ENCODE data around the gene TMEM164. TPM values are rescaled to one million over a fixed set of nuclear protein-coding genes. Genes with fewer than 3 reads are reported as not detected.

Gene TMEM164
- polyA plus RNA-seq, 1 donor (not counting 4 experiments of a cell fraction or from before 2014, with no cell fraction given), result 15.3 TPM

DNA sequence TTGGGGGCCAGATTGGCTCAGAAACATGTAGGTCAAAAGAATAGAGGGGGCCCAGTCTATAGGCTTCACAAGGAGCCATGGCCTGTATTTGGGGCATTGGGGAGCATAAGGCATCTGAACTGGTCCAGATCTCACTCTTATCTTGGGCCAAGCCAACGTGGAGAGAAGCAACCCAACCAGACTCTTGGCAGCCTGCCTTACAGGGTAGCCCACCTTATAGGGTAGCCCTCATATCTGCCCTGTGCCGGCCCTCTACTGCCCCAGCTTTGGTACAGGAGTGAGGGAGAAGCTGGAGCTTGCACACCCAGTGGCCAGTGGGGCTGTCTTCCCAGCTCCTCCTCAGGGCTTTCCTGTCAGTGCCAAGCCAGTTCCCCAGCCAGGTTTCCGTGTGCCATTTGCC is 172.8 kb downstream of the TMEM164 start:
- no peak for TF ChIP-seq EZH2 (IDR thresholded peaks at IDR 0.05; ENCODE audit: low read length)
- TF ChIP-seq, protein P1, sequence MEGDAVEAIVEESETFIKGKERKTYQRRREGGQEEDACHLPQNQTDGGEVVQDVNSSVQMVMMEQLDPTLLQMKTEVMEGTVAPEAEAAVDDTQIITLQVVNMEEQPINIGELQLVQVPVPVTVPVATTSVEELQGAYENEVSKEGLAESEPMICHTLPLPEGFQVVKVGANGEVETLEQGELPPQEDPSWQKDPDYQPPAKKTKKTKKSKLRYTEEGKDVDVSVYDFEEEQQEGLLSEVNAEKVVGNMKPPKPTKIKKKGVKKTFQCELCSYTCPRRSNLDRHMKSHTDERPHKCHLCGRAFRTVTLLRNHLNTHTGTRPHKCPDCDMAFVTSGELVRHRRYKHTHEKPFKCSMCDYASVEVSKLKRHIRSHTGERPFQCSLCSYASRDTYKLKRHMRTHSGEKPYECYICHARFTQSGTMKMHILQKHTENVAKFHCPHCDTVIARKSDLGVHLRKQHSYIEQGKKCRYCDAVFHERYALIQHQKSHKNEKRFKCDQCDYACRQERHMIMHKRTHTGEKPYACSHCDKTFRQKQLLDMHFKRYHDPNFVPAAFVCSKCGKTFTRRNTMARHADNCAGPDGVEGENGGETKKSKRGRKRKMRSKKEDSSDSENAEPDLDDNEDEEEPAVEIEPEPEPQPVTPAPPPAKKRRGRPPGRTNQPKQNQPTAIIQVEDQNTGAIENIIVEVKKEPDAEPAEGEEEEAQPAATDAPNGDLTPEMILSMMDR (optimal IDR thresholded peaks at IDR 0.05 in 1 of 3, IDR thresholded peaks at IDR 0.05 in 1 of 3, conservative IDR thresholded peaks at IDR 0.05 in 1 of 3; ENCODE audit: extremely low read depth in 1 of 3, insufficient read depth in 2 of 3, low read length in 3 of 3), result no peak
- Histone ChIP-seq H3K9ac (ENCODE audit: control insufficient read depth, extremely low read depth, insufficient read depth, low read length) (no peak overlapping the region), H4K20me1 (ENCODE audit: control insufficient read depth, extremely low read depth, insufficient read depth, low read length) (no peaks in the 10 kb centered on the region), H3K4me1 (ENCODE audit: control insufficient read depth, extremely low read depth, insufficient read depth, low read length) (peaks cover 19% of the 10 kb centered on the region), H3K79me2 (ENCODE audit: control insufficient read depth, insufficient read depth, low read length) (no peaks in the 10 kb centered on the region), H3K4me3 (ENCODE audit: control insufficient read depth in 2 of 3, extremely low read depth in 1 of 3, insufficient read depth in 2 of 3, low read depth in 1 of 3, low read length in 3 of 3) (no peak overlapping the region), H3K27me3 (ENCODE audit: control insufficient read depth, extremely low read depth, insufficient read depth, low read length) (peaks cover 3% of the 10 kb centered on the region), H3K36me3 (ENCODE audit: control insufficient read depth in 2 of 2, extremely low read depth in 1 of 2, insufficient read depth in 2 of 2, low read length in 2 of 2) (no peaks in the 10 kb centered on the region), H3K4me2 (ENCODE audit: control insufficient read depth, extremely low read depth, insufficient read depth, low read depth, low read length) (no peak overlapping the region), H3K9me3 (ENCODE audit: control insufficient read depth, low read depth, low read length) (no peaks in the 10 kb centered on the region), H2AFZ (ENCODE audit: control insufficient read depth, low read length) (no peak overlapping the region), H3K9me1 (ENCODE audit: control insufficient read depth, extremely low read depth, insufficient read depth, low read length) (no peaks in the 10 kb centered on the region), H3K27ac (ENCODE audit: control insufficient read depth, insufficient read depth, low read length) (no peak overlapping the region)
- FAIRE-seq (no peak), DNase-seq (ENCODE audit: low read depth, low spot score) (no peak)
- dilution Hi-C loops (cut with MboI; ENCODE audit: extremely low pct_ligation_motif_present, low sequenced_read_pairs), result no loop called here

DNA sequence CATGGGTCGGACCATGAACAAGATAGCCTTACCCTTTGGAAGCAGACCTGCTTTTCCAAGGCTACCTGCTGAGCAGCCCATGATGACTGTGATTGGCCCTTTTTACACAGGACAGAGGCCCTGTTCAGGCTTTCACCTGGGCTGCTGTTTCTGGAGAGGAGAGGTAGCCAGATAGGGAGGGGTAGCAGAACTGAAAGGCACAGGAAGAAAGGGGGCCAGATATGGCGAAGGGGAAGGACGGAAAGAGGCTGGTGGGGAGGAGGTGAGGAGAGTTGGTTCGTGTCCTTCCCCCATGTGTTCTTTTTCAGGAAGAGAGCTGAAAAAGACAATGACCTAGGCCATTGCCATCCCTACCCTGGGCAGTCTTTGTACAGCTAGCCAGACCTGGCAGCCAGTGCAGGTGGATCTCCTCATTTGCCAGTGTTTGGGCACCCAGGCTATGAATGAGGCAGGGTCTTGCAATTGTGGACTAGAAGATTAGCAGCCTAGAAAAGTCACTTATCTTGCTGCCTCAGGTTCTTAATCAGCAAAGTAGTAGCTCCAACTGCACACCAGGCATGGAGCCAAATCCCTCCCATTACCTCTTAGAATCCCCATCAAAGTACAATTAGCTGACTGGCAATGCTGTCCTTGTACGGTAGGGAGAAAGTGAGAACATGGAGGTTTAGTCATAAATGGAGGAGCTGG is 175.4 kb downstream of the TMEM164 start:
- no peak for FAIRE-seq
- Histone ChIP-seq H3K27me3 (ENCODE audit: control insufficient read depth, extremely low read depth, insufficient read depth, low read length) (no peaks in the 10 kb centered on the region), H3K9me3 (ENCODE audit: control insufficient read depth, low read depth, low read length) (no peaks in the 10 kb centered on the region), H3K27ac (ENCODE audit: control insufficient read depth, insufficient read depth, low read length) (no peak overlapping the region), H3K4me2 (ENCODE audit: control insufficient read depth, extremely low read depth, insufficient read depth, low read depth, low read length) (no peak overlapping the region), H2AFZ (ENCODE audit: control insufficient read depth, low read length) (no peak overlapping the region), H3K9me1 (ENCODE audit: control insufficient read depth, extremely low read depth, insufficient read depth, low read length) (no peaks in the 10 kb centered on the region), H3K79me2 (ENCODE audit: control insufficient read depth, insufficient read depth, low read length) (no peaks in the 10 kb centered on the region), H4K20me1 (ENCODE audit: control insufficient read depth, extremely low read depth, insufficient read depth, low read length) (no peaks in the 10 kb centered on the region), H3K4me1 (ENCODE audit: control insufficient read depth, extremely low read depth, insufficient read depth, low read length) (peaks cover 30% of the 10 kb centered on the region), H3K36me3 (ENCODE audit: control insufficient read depth in 2 of 2, extremely low read depth in 1 of 2, insufficient read depth in 2 of 2, low read length in 2 of 2) (no peaks in the 10 kb centered on the region), H3K9ac (ENCODE audit: control insufficient read depth, extremely low read depth, insufficient read depth, low read length) (no peak overlapping the region), H3K4me3 (ENCODE audit: control insufficient read depth in 2 of 3, extremely low read depth in 1 of 3, insufficient read depth in 2 of 3, low read depth in 1 of 3, low read length in 3 of 3) (no peak overlapping the region)
- dilution Hi-C loops (cut with MboI; ENCODE audit: extremely low pct_ligation_motif_present, low sequenced_read_pairs), result no loop called here
- no peak for DNase-seq (ENCODE audit: low read depth, low spot score)
- TF ChIP-seq, protein P1 (optimal IDR thresholded peaks at IDR 0.05 in 1 of 3, IDR thresholded peaks at IDR 0.05 in 1 of 3, conservative IDR thresholded peaks at IDR 0.05 in 1 of 3; ENCODE audit: extremely low read depth in 1 of 3, insufficient read depth in 2 of 3, low read length in 3 of 3), result no peak
